MCF 10A (cell line): Measurements from ENCODE around the gene SYT1. TPM values are rescaled to one million over a fixed set of nuclear protein-coding genes. Genes with fewer than 3 reads are reported as not detected.

ENCODE experiments used
- BruUV-seq: library from RNA; stranded (reverse); fragments of 400-500 nt; replicated peaks from 2 replicates; lab custom pipeline; 2021; lab: Mats Ljungman, UMichigan
- CTCF ChIA-PET: fragments of 300-600 bp; sonication (Branson Sonifier 250); formaldehyde crosslinking; extraction: SDS; loops from one replicate; lab custom pipeline; 2021; ENCODE audit warnings: antibody characterized with exemption, inconsistent platforms; lab: Yijun Ruan, JAX
- POLR2A ChIA-PET: fragments of 300-600, 350-650 bp; sonication (Branson Sonifier 250); formaldehyde crosslinking; extraction: SDS; loops from one replicate; lab custom pipeline; 2020; ENCODE audit warnings: antibody characterized with exemption, inconsistent platforms; lab: Yijun Ruan, JAX
- DNase-seq: peaks from one replicate; pipeline ENCODE4 v3.0.0-alpha.2; 2018; ENCODE audit not compliant: unreplicated experiment
- H3K27ac Mint-ChIP-seq: one replicate; pipeline ENCODE4 v1.8.0; 2022; ENCODE audit warnings: mild to moderate bottlenecking, low read depth, mixed read lengths; ENCODE audit not compliant: unreplicated experiment
- H3K27me3 Mint-ChIP-seq: one replicate; pipeline ENCODE4 v1.8.0; 2022; ENCODE audit warnings: mixed read lengths; ENCODE audit not compliant: insufficient read depth, unreplicated experiment
- H3K36me3 Mint-ChIP-seq: one replicate; pipeline ENCODE4 v1.8.0; 2022; ENCODE audit warnings: mild to moderate bottlenecking, moderate library complexity, mixed read lengths; ENCODE audit not compliant: insufficient read depth, unreplicated experiment
- H3K4me1 Mint-ChIP-seq: one replicate; pipeline ENCODE4 v1.8.0; 2022; ENCODE audit warnings: mixed read lengths; ENCODE audit not compliant: insufficient read depth, unreplicated experiment
- H3K4me3 Mint-ChIP-seq: one replicate; pipeline ENCODE4 v1.8.0; 2022; ENCODE audit warnings: mild to moderate bottlenecking, moderate library complexity, mixed read lengths; ENCODE audit not compliant: unreplicated experiment
- H3K9me3 Mint-ChIP-seq: one replicate; pipeline ENCODE4 v1.8.0; 2022; ENCODE audit warnings: mixed read lengths; ENCODE audit not compliant: unreplicated experiment
- CTCF ChIP-seq: fragments of 200-600 bp; IDR thresholded peaks from one replicate; pipeline ENCODE4 v1.8.0; 2022; ENCODE audit warnings: antibody characterized with exemption, mild to moderate bottlenecking; ENCODE audit not compliant: unreplicated experiment
- intact Hi-C: fragments of 100-400 bp; cut with micrococcal nuclease; formaldehyde crosslinking; loops from 2 replicates; pipeline ENCODE4 v1.14.1; 2022
- total RNA-seq: library from RNA; stranded (reverse); gene quantifications from 2 replicates; pipeline ENCODE4 v1.2.3, GENCODE V29; 2022

The SYT1 gene
- total RNA-seq, 1 experiment from 2014 or later = 7.4 TPM

DNA sequence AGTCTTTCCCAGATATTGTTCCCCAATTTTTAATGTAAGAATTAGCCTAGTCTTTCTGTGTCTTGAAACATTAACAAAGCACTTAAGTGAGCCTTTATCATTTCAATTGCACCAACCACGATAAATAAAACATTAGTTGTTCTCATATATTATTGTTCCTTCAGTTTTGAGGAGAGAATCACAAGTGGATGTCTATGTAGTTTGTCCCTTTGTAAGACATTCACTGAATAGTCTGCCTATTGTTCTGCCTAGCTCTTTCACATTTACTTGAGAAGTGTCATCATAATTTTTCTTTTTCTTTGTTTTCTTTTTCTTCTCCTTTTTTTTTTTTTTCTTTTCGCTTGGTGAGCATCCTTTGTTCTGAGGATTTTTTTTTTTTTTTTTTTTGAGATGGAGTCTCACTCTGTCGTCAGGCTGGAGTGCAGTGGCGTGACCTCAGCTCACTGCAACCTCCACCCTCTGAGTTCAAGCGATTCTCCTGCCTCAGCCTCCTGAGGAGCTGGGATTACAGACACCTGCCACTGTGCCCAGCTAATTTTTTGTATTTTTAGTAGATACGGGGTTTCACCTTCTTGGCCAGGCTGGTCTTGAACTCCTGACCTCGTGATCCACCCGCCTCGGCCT lies 129.7 kb downstream of the SYT1 start:
- H3K36me3 Mint-ChIP-seq = no peaks in the 10 kb centered on the region
- no peak overlapping the region for H3K4me3 Mint-ChIP-seq
- H3K27ac Mint-ChIP-seq = no peak overlapping the region
- POLR2A ChIA-PET = no interaction called here
- CTCF ChIA-PET = interaction anchor here (0.6 to 1.2 kb wide), 4 partner anchors 65 to 529 kb away, joined by 3 to 6 read pairs (median 3); no protein-coding TSS in a partner anchor
- TF ChIP-seq CTCF = no peak
- no peak for DNase-seq
- no peaks in the 10 kb centered on the region for H3K27me3 Mint-ChIP-seq
- BruUV-seq = no TSS peak
- intact Hi-C loops = no loop called here
- no peaks in the 10 kb centered on the region for H3K4me1 Mint-ChIP-seq
- no peaks in the 10 kb centered on the region for H3K9me3 Mint-ChIP-seq

DNA sequence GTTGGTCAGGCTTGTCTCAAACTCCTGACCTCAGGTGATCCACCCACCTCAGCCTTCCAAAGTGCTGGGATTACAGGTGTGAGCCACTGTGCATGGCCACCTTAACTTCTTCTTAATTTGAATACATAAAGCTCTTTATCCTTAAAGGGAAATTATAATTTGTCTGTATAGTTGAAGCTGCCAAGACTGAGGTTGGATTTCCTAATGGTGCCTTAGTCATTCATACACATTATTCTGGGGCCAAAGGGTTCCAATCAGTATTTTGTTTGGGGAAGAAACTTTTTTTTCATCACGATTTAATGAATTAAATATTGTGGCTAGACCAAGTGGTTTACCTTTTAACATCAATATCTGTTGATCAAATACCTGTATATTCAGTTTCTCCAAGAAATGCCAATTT lies 135.9 kb downstream of the SYT1 start:
- H3K27ac Mint-ChIP-seq = no peak overlapping the region
- POLR2A ChIA-PET = no interaction called here
- no peaks in the 10 kb centered on the region for H3K36me3 Mint-ChIP-seq
- no peaks in the 10 kb centered on the region for H3K9me3 Mint-ChIP-seq
- CTCF ChIA-PET = interaction anchor here (0.9 to 1.1 kb wide), 3 partner anchors 9 to 453 kb away, joined by 3 to 4 read pairs (median 3); no protein-coding TSS in a partner anchor
- no peaks in the 10 kb centered on the region for H3K4me1 Mint-ChIP-seq
- no TSS peak for BruUV-seq
- H3K4me3 Mint-ChIP-seq = no peak overlapping the region
- intact Hi-C loops = no loop called here
- no peaks in the 10 kb centered on the region for H3K27me3 Mint-ChIP-seq
- no peak for TF ChIP-seq CTCF
- peak; percentile 10 for DNase-seq

- ChIA-PET POLR2A (interaction anchor here (0.7 kb wide), 1 partner anchor 812 kb away, joined by 3 read pairs; no protein-coding TSS in a partner anchor), CTCF (no interaction called here)
- H3K9me3 Mint-ChIP-seq = no peaks in the 10 kb centered on the region
- TF ChIP-seq CTCF = no peak
- H3K4me3 Mint-ChIP-seq = no peak overlapping the region
- DNase-seq = no peak
- BruUV-seq = no TSS peak
- H3K36me3 Mint-ChIP-seq = no peaks in the 10 kb centered on the region
- H3K27me3 Mint-ChIP-seq = no peaks in the 10 kb centered on the region
- no peaks in the 10 kb centered on the region for H3K4me1 Mint-ChIP-seq
- H3K27ac Mint-ChIP-seq = no peak overlapping the region
- intact Hi-C loops = no loop called here
These were observed 136.8 kb downstream of the SYT1 start for GRCh38 chr12:79001404-79001803.

DNA sequence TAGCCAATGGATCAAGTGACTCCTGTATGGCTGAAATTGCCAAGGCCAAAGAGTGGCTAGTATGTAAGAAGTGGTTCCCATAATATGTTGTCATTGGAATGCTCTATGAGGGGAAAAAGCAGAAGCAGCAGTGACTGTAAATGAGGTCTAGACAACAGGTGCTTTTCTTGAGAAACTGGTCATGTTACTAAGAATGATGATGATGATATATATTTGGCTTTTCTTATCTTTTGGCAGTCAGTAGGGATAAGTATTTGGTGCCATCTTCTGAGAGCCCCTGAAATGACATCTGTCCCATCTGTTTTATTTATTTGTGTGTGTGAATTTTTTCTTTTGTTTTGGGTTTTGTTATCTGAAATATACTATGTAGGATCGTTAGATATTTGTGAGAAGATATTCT lies 141.7 kb downstream of the SYT1 start:
- intact Hi-C loops = loop anchor here (1.0 to 5.0 kb wide), 8 partner anchors 142 to 860 kb away; partner anchors contain the start of gene SYT1

More for the DNA sequence above, 141.7 kb downstream of the SYT1 start:
- Mint-ChIP-seq H3K4me3 (no peak overlapping the region), H3K27me3 (no peaks in the 10 kb centered on the region), H3K9me3 (no peaks in the 10 kb centered on the region), H3K36me3 (no peaks in the 10 kb centered on the region), H3K27ac (no peak overlapping the region), H3K4me1 (no peaks in the 10 kb centered on the region)
- no TSS peak for BruUV-seq
- POLR2A ChIA-PET = interaction anchor here (0.7 kb wide), 1 partner anchor 19 kb away, joined by 3 read pairs; no protein-coding TSS in a partner anchor
- peak; percentile 22 for DNase-seq
- TF ChIP-seq CTCF = peak; percentile 49
- CTCF ChIA-PET = interaction anchor here (0.6 to 4.5 kb wide), 24 partner anchors 8 to 1204 kb away, joined by 3 to 46 read pairs (median 4); no protein-coding TSS in a partner anchor
